GM23338 (cell line): ENCODE data around the gene TNFAIP8L2. TPM values are rescaled to one million over a fixed set of nuclear protein-coding genes. Genes with fewer than 3 reads are reported as not detected.

Experiments
- ATAC-seq: fragments of 200-7000 bp; cut with Tn5 transposase; 3 replicates; pipeline ENCODE4 v1.9.1; 2020
- DNase-seq: peaks from one replicate; pipeline ENCODE4 v3.0.0-alpha.2; 2015; ENCODE audit warnings: low spot score
- H2AFZ ChIP-seq: fragments of 200-600 bp; sonication (generic); 2 replicates; pipeline ENCODE4 v1.8.0; 2016; ENCODE audit warnings: antibody characterized with exemption, mild to moderate bottlenecking, moderate library complexity
- H3F3A ChIP-seq: fragments of 200-600 bp; sonication (generic); replicated peaks from 2 replicates; pipeline ENCODE4 v1.8.0; 2017; ENCODE audit warnings: antibody characterized with exemption, mixed run types, low read depth
- H3K27ac ChIP-seq: fragments of 200-600 bp; sonication (generic); 2 replicates; pipeline ENCODE4 v1.6.1; 2016; ENCODE audit warnings: low read depth
- H3K27me3 ChIP-seq: fragments of 200-600 bp; sonication (generic); 2 replicates; pipeline ENCODE4 v1.8.0; 2016; ENCODE audit warnings: mild to moderate bottlenecking, mixed run types, moderate library complexity; ENCODE audit not compliant: insufficient read depth
- H3K36me3 ChIP-seq: fragments of 200-600 bp; sonication (generic); 2 replicates; pipeline ENCODE4 v1.8.0; 2016; ENCODE audit warnings: mild to moderate bottlenecking; ENCODE audit not compliant: insufficient read depth
- H3K4me1 ChIP-seq: fragments of 200-600 bp; sonication (generic); 2 replicates; pipeline ENCODE4 v1.8.0; 2016; ENCODE audit warnings: mild to moderate bottlenecking, moderate library complexity; ENCODE audit not compliant: insufficient read depth
- H3K4me2 ChIP-seq: fragments of 200-600 bp; sonication (generic); 2 replicates; pipeline ENCODE4 v1.7.1; 2017; ENCODE audit warnings: mixed run types
- H3K4me3 ChIP-seq: fragments of 200-600 bp; sonication (generic); 2 replicates; pipeline ENCODE4 v1.6.1; 2016; ENCODE audit warnings: mixed run types
- H3K79me2 ChIP-seq: fragments of 200-600 bp; sonication (generic); replicated peaks from 2 replicates; pipeline ENCODE4 v1.8.0; 2017; ENCODE audit warnings: mild to moderate bottlenecking; ENCODE audit not compliant: insufficient read depth
- H3K9me2 ChIP-seq: fragments of 200-600 bp; sonication (generic); 2 replicates; pipeline ENCODE4 v1.8.0; 2017; ENCODE audit not compliant: insufficient read depth
- H4K20me1 ChIP-seq: fragments of 200-600 bp; sonication (generic); replicated peaks from 2 replicates; pipeline ENCODE4 v1.8.0; 2017; ENCODE audit warnings: mild to moderate bottlenecking; ENCODE audit not compliant: insufficient read depth
- H3K27ac Mint-ChIP-seq: 2 replicates; pipeline ENCODE4 v1.8.0; 2020; ENCODE audit warnings: inconsistent platforms, mild to moderate bottlenecking, moderate library complexity, mixed read lengths
- H3K27me3 Mint-ChIP-seq: 3 replicates; pipeline ENCODE4 v1.8.0; 2022; ENCODE audit warnings: low read depth, mild to moderate bottlenecking, moderate library complexity, mixed read lengths, inconsistent platforms; ENCODE audit not compliant: insufficient read depth, poor library complexity
- H3K36me3 Mint-ChIP-seq: 3 replicates; pipeline ENCODE4 v1.8.0; 2021; ENCODE audit warnings: low read depth, mild to moderate bottlenecking, inconsistent platforms, moderate library complexity, mixed read lengths
- H3K4me1 Mint-ChIP-seq: 3 replicates; pipeline ENCODE4 v1.8.0; 2020; ENCODE audit warnings: mild to moderate bottlenecking, inconsistent platforms, mixed read lengths
- H3K4me3 Mint-ChIP-seq: 3 replicates; pipeline ENCODE4 v1.8.0; 2021; ENCODE audit warnings: moderate library complexity, mild to moderate bottlenecking, inconsistent platforms, mixed read lengths
- H3K9me3 Mint-ChIP-seq: 3 replicates; pipeline ENCODE4 v1.8.0; 2020; ENCODE audit warnings: moderate library complexity, mild to moderate bottlenecking, inconsistent platforms, mixed read lengths
- EZH2 ChIP-seq: fragments of 200-600 bp; sonication (generic); IDR thresholded peaks from one replicate; pipeline ENCODE4 v1.8.0; 2017; ENCODE audit warnings: antibody characterized with exemption, mild to moderate bottlenecking, low read depth; ENCODE audit not compliant: unreplicated experiment
- EZH2phosphoT487 ChIP-seq: fragments of 200-600 bp; sonication (generic); IDR thresholded peaks from one replicate; pipeline ENCODE4 v1.8.1; 2018; ENCODE audit warnings: antibody characterized with exemption; ENCODE audit not compliant: unreplicated experiment
- NANOG ChIP-seq: IDR thresholded peaks from 2 replicates; pipeline ENCODE4 v1.6.1; 2016; ENCODE audit warnings: antibody characterized with exemption, borderline replicate concordance
- POLR2AphosphoS5 ChIP-seq: IDR thresholded peaks from 2 replicates; pipeline ENCODE4 v1.6.1; 2016; ENCODE audit warnings: antibody characterized with exemption, low read depth
- polyA plus RNA-seq: library from polyadenylated mRNA; unstranded; fragments of >200 nt; fragmentation: Nextera tagmentation; extraction: Ambion mirVana; gene quantifications from 2 replicates; pipeline ENCODE4 v1.2.1, GENCODE V29; 2016
- total RNA-seq: library from RNA; depleted of rRNA; stranded (reverse); fragments of >200 nt; shearing (Covaris generic); gene quantifications from 2 replicates; pipeline ENCODE4 v1.2.3, GENCODE V29; 2014
- TF ChIP-seq, protein P1 (sequence below), 2 experiments: fragments of 200-600 bp in 1 of 2; sonication (generic) in 1 of 2; conservative IDR thresholded peaks; 2 replicates each; pipeline versions ENCODE4 v1.5.1 to v1.6.1; 2016 to 2017; ENCODE audit warnings: antibody characterized with exemption in 2 of 2, low read depth in 2 of 2, mild to moderate bottlenecking in 2 of 2, moderate library complexity in 1 of 2
- TF ChIP-seq, protein P2 (sequence below): fragments of 250-450 bp; sonication (Bioruptor Pico); IDR thresholded peaks from 2 replicates; pipeline ENCODE4 v1.5.0; 2020; ENCODE audit warnings: mild to moderate bottlenecking, moderate library complexity
- TF ChIP-seq, protein P3 (sequence below): IDR thresholded peaks from one replicate; pipeline ENCODE4 v1.6.1; 2018; ENCODE audit warnings: antibody characterized with exemption; ENCODE audit not compliant: unreplicated experiment

The TNFAIP8L2 gene
- total and polyA plus RNA-seq, 2 experiments from 2014 or later = 0.40 TPM; not detected in 1

DNA sequence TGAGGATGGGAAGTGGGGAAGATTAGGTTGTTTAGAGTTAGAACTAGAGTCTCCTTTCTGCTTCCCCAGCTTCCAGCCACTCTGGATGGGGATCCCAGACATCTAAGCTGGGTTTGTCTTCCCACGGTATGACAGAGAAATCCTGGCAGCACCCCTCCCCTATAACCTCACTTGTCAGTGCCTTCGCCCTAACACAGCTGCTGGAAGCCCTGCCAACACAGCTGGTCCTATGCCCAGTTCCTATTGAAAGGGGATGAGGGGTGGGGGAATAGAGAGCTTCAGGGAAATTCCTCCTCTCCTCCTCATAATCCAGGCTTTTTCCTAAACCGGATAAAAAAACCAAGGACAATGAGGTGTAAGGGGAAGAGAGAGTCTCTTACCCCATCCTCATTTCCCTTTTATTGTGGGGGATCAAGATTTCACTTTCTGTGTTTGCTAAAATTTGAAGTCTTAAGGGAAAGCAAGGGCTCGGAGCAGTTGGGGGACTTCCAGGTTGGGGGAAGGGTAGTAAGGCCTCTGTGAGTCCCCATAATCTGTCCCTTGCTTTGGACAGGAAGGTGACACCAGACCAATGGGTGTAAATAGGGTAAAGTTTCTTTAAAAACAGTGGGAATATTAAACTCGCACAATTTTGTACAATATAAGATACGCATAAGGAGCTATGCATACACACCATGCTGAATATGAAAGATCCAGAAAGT lies 18.7 kb downstream of the TNFAIP8L2 start (continued):
- TF ChIP-seq, protein P1, sequence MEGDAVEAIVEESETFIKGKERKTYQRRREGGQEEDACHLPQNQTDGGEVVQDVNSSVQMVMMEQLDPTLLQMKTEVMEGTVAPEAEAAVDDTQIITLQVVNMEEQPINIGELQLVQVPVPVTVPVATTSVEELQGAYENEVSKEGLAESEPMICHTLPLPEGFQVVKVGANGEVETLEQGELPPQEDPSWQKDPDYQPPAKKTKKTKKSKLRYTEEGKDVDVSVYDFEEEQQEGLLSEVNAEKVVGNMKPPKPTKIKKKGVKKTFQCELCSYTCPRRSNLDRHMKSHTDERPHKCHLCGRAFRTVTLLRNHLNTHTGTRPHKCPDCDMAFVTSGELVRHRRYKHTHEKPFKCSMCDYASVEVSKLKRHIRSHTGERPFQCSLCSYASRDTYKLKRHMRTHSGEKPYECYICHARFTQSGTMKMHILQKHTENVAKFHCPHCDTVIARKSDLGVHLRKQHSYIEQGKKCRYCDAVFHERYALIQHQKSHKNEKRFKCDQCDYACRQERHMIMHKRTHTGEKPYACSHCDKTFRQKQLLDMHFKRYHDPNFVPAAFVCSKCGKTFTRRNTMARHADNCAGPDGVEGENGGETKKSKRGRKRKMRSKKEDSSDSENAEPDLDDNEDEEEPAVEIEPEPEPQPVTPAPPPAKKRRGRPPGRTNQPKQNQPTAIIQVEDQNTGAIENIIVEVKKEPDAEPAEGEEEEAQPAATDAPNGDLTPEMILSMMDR (conservative IDR thresholded peaks at IDR 0.05; ENCODE audit: low read depth in 2 of 2) = no peak
- no peak for TF ChIP-seq EZH2
- TF ChIP-seq POLR2AphosphoS5 = no peak
- no peak for TF ChIP-seq NANOG

DNA sequence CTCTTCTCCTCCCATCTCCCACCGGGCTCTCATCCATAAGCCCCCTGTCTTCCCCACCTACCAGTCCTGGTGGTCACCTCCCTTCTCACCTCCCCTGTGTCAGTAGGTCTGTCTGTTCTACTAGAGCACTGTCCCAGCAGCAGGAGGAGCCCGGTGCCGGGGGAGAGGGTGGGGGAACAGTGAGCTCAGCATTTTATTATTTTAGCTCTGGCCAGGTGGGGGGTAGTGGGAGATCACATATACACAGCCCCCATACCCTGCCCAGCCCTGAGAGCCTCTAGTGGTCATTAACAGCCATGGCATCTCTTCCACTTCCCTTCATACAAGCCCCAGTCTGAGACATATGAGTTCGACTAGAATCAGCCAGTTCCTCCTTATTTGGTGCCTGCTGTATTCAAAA lies 19.4 kb downstream of the TNFAIP8L2 start, which contains the start of gene TMOD4:
Gene TMOD4 (minus strand): TSS at position 119 of the 400 bp plus-strand sequence. CDS start 1,106 bp downstream, outside the sequence.
- 0 out of 2 replicates have a peak, but pooled peaks cover 4% of the 10 kb centered on the region for H3F3A ChIP-seq
- TF ChIP-seq EZH2phosphoT487 = no peak
- TF ChIP-seq, protein P2, sequence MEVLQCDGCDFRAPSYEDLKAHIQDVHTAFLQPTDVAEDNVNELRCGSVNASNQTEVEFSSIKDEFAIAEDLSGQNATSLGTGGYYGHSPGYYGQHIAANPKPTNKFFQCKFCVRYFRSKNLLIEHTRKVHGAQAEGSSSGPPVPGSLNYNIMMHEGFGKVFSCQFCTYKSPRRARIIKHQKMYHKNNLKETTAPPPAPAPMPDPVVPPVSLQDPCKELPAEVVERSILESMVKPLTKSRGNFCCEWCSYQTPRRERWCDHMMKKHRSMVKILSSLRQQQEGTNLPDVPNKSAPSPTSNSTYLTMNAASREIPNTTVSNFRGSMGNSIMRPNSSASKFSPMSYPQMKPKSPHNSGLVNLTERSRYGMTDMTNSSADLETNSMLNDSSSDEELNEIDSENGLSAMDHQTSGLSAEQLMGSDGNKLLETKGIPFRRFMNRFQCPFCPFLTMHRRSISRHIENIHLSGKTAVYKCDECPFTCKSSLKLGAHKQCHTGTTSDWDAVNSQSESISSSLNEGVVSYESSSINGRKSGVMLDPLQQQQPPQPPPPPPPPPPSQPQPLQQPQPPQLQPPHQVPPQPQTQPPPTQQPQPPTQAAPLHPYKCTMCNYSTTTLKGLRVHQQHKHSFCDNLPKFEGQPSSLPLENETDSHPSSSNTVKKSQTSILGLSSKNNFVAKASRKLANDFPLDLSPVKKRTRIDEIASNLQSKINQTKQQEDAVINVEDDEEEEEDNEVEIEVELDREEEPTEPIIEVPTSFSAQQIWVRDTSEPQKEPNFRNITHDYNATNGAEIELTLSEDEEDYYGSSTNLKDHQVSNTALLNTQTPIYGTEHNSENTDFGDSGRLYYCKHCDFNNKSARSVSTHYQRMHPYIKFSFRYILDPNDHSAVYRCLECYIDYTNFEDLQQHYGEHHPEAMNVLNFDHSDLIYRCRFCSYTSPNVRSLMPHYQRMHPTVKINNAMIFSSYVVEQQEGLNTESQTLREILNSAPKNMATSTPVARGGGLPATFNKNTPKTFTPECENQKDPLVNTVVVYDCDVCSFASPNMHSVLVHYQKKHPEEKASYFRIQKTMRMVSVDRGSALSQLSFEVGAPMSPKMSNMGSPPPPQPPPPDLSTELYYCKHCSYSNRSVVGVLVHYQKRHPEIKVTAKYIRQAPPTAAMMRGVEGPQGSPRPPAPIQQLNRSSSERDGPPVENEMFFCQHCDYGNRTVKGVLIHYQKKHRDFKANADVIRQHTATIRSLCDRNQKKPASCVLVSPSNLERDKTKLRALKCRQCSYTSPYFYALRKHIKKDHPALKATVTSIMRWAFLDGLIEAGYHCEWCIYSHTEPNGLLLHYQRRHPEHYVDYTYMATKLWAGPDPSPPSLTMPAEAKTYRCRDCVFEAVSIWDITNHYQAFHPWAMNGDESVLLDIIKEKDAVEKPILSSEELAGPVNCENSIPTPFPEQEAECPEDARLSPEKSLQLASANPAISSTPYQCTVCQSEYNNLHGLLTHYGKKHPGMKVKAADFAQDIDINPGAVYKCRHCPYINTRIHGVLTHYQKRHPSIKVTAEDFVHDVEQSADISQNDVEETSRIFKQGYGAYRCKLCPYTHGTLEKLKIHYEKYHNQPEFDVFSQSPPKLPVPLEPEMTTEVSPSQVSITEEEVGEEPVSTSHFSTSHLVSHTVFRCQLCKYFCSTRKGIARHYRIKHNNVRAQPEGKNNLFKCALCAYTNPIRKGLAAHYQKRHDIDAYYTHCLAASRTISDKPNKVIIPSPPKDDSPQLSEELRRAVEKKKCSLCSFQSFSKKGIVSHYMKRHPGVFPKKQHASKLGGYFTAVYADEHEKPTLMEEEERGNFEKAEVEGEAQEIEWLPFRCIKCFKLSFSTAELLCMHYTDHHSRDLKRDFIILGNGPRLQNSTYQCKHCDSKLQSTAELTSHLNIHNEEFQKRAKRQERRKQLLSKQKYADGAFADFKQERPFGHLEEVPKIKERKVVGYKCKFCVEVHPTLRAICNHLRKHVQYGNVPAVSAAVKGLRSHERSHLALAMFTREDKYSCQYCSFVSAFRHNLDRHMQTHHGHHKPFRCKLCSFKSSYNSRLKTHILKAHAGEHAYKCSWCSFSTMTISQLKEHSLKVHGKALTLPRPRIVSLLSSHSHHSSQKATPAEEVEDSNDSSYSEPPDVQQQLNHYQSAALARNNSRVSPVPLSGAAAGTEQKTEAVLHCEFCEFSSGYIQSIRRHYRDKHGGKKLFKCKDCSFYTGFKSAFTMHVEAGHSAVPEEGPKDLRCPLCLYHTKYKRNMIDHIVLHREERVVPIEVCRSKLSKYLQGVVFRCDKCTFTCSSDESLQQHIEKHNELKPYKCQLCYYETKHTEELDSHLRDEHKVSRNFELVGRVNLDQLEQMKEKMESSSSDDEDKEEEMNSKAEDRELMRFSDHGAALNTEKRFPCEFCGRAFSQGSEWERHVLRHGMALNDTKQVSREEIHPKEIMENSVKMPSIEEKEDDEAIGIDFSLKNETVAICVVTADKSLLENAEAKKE (CRISPR knock-in tag) = no peak
- TF ChIP-seq, protein P1 (conservative IDR thresholded peaks at IDR 0.05; ENCODE audit: low read depth in 2 of 2) = peak; percentile 58 to 63; a peak in 3 of 4 replicates
- TF ChIP-seq, protein P3, sequence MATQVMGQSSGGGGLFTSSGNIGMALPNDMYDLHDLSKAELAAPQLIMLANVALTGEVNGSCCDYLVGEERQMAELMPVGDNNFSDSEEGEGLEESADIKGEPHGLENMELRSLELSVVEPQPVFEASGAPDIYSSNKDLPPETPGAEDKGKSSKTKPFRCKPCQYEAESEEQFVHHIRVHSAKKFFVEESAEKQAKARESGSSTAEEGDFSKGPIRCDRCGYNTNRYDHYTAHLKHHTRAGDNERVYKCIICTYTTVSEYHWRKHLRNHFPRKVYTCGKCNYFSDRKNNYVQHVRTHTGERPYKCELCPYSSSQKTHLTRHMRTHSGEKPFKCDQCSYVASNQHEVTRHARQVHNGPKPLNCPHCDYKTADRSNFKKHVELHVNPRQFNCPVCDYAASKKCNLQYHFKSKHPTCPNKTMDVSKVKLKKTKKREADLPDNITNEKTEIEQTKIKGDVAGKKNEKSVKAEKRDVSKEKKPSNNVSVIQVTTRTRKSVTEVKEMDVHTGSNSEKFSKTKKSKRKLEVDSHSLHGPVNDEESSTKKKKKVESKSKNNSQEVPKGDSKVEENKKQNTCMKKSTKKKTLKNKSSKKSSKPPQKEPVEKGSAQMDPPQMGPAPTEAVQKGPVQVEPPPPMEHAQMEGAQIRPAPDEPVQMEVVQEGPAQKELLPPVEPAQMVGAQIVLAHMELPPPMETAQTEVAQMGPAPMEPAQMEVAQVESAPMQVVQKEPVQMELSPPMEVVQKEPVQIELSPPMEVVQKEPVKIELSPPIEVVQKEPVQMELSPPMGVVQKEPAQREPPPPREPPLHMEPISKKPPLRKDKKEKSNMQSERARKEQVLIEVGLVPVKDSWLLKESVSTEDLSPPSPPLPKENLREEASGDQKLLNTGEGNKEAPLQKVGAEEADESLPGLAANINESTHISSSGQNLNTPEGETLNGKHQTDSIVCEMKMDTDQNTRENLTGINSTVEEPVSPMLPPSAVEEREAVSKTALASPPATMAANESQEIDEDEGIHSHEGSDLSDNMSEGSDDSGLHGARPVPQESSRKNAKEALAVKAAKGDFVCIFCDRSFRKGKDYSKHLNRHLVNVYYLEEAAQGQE = no peak
- H3K27ac ChIP-seq = no peak within 1 kb of the TSS
- Mint-ChIP-seq H3K4me3 (no peak within 1 kb of the TSS), H3K9me3 (no peaks in the 10 kb centered on the region), H3K27me3 (peaks cover 3% of the 10 kb centered on the region), H3K4me1 (no peaks in the 10 kb centered on the region), H3K27ac (peak within 1 kb of the TSS; percentile 68; the same call in 1 of the 2 replicates), H3K36me3 (peaks cover 58% of the 10 kb centered on the region)
- H3K4me1 ChIP-seq = no peaks in the 10 kb centered on the region
- H3K9me2 ChIP-seq = no peaks in the 10 kb centered on the region
- H4K20me1 ChIP-seq = no peaks in the 10 kb centered on the region; the same call in 1 of the 2 replicates
- no peak within 1 kb of the TSS for H3K4me3 ChIP-seq
- H3K36me3 ChIP-seq = peaks cover 10% of the 10 kb centered on the region
- ATAC-seq = peak; percentile 96
- no peaks in the 10 kb centered on the region for H3K79me2 ChIP-seq
- no peak within 1 kb of the TSS for H2AFZ ChIP-seq
- peak; percentile 54 for DNase-seq
- no peaks in the 10 kb centered on the region for H3K27me3 ChIP-seq
- H3K4me2 ChIP-seq = no peak within 1 kb of the TSS
